Measurements from ENCODE around the gene GOLGA6C.
"Not testable (repeated sequence)": the region's sequence is repeated elsewhere in the genome, so short reads cannot be mapped to it uniquely, and the experiment has no call there.

GRCh38 chr15:75252285-75252684 is 5.8 kb upstream of the GOLGA6C start:
- not testable (repeated sequence) for TF ChIP-seq CTCF (optimal IDR thresholded peaks at IDR 0.05 in 1 of 3, IDR thresholded peaks at IDR 0.05 in 1 of 3, conservative IDR thresholded peaks at IDR 0.05 in 1 of 3; ENCODE audit: extremely low read depth in 1 of 3, insufficient read depth in 2 of 3, low read length in 3 of 3); EZH2 (IDR thresholded peaks at IDR 0.05; ENCODE audit: low read length)
